ENCODE measurements around the gene TAB3.

The TAB3 gene

DNA sequence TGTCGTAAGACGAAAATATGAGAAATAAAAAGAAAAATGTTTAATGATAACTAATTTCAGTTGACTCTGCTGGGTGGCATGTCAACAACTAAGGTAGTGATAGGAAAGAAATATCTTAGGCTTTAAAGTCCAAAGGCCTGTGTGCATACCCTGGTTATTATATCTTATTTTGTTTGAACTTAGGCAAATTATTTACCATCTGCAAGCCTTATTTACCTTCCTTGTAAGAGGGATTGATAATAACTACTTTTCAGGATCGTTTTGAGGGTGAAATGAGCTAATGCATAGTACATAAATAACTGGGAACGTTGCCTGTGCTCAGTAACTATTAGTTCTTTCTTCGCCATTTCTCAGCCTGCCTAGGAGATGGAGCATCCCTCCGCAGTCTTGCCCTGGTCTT, 41.6 kb upstream of the TAB3 start:
- Histone ChIP-seq H3K4me3 (ENCODE audit: severe bottlenecking) (no peak overlapping the region), H3K36me3 (ENCODE audit: low read depth) (no peaks in the 10 kb centered on the region), H3K27me3 (ENCODE audit: insufficient read depth, poor library complexity, severe bottlenecking) (no peaks in the 10 kb centered on the region), H3K4me1 (ENCODE audit: insufficient read depth, poor library complexity, severe bottlenecking) (no peaks in the 10 kb centered on the region), H3K27ac (ENCODE audit: poor library complexity, severe bottlenecking) (no peak overlapping the region), H3K9me3 (ENCODE audit: severe bottlenecking) (no peaks in the 10 kb centered on the region)
- DNase-seq (ENCODE audit: low spot score) (no peak), ATAC-seq (ENCODE audit: low read depth) (no peak)
- TF ChIP-seq CTCF (IDR thresholded peaks at IDR 0.05; ENCODE audit: poor library complexity, severe bottlenecking): no peak

- Histone ChIP-seq H3K4me3 (ENCODE audit: severe bottlenecking) (no peak overlapping the region), H3K36me3 (ENCODE audit: low read depth) (no peaks in the 10 kb centered on the region), H3K4me1 (ENCODE audit: insufficient read depth, poor library complexity, severe bottlenecking) (no peaks in the 10 kb centered on the region), H3K27ac (ENCODE audit: poor library complexity, severe bottlenecking) (no peak overlapping the region), H3K27me3 (ENCODE audit: insufficient read depth, poor library complexity, severe bottlenecking) (no peaks in the 10 kb centered on the region), H3K9me3 (ENCODE audit: severe bottlenecking) (no peaks in the 10 kb centered on the region)
- no peak for TF ChIP-seq CTCF (IDR thresholded peaks at IDR 0.05; ENCODE audit: poor library complexity, severe bottlenecking)
- ATAC-seq (ENCODE audit: low read depth) (no peak), DNase-seq (ENCODE audit: low spot score) (no peak)
These were observed 41.1 kb upstream of the TAB3 start for GRCh38 chrX:30930143-30930542.

GRCh38 chrX:30920271-30920670, 31.2 kb upstream of the TAB3 start:
- no peak for TF ChIP-seq CTCF (IDR thresholded peaks at IDR 0.05; ENCODE audit: poor library complexity, severe bottlenecking)
- Histone ChIP-seq H3K4me3 (ENCODE audit: severe bottlenecking) (no peak overlapping the region), H3K9me3 (ENCODE audit: severe bottlenecking) (no peaks in the 10 kb centered on the region), H3K27ac (ENCODE audit: poor library complexity, severe bottlenecking) (no peak overlapping the region), H3K27me3 (ENCODE audit: insufficient read depth, poor library complexity, severe bottlenecking) (no peaks in the 10 kb centered on the region), H3K36me3 (ENCODE audit: low read depth) (no peaks in the 10 kb centered on the region), H3K4me1 (ENCODE audit: insufficient read depth, poor library complexity, severe bottlenecking) (no peaks in the 10 kb centered on the region)
- DNase-seq (ENCODE audit: low spot score) (no peak), ATAC-seq (ENCODE audit: low read depth) (no peak)

DNA sequence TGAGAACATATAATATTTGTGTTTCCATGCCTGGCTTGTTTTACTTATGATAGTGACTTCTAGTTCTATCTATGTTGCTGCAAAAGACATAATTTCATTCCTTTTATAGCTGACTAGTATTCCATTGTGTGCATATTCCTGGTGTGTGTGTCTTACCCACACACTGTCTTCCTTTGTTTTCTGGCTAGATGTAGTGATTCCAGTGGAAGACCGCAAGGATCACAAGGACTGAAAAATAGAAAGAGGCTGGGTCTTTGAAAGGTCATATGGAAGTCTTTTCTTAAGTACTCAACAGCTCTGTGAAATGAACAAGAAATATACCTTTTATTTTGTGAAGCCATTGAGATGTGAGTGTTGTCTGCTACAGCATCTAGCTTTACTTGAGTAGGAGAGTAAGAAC, 29.4 kb upstream of the TAB3 start:
- no peaks in the 10 kb centered on the region for H3K9me3 ChIP-seq (ENCODE audit: severe bottlenecking)
- H3K36me3 ChIP-seq (ENCODE audit: low read depth): no peaks in the 10 kb centered on the region

DNA sequence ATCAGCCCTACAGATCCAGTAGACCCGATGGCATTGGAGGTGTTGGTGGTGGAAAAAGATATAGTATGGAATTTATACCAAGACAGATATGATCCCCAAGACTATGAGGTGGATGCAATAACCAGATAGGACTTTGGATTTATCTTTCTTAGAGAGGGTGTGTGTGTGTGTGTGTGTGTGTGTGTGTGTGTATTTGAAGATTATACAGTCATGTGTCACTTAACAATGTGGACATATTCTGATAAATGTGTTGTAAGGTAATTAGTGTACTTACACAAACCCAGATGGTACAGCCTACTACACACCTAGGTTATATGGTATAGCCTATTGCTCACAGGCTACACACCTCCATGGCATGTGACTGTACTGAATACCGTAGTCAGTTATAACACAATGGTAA, 24.4 kb upstream of the TAB3 start:
- Histone ChIP-seq H3K36me3 (ENCODE audit: low read depth) (no peaks in the 10 kb centered on the region), H3K27ac (ENCODE audit: poor library complexity, severe bottlenecking) (no peak overlapping the region), H3K9me3 (ENCODE audit: severe bottlenecking) (no peaks in the 10 kb centered on the region), H3K4me1 (ENCODE audit: insufficient read depth, poor library complexity, severe bottlenecking) (no peaks in the 10 kb centered on the region), H3K27me3 (ENCODE audit: insufficient read depth, poor library complexity, severe bottlenecking) (no peaks in the 10 kb centered on the region), H3K4me3 (ENCODE audit: severe bottlenecking) (no peak overlapping the region)
- DNase-seq (ENCODE audit: low spot score) (no peak), ATAC-seq (ENCODE audit: low read depth) (no peak)
- no peak for TF ChIP-seq CTCF (IDR thresholded peaks at IDR 0.05; ENCODE audit: poor library complexity, severe bottlenecking)

More for the DNA sequence above, 29.4 kb upstream of the TAB3 start:
- no peaks in the 10 kb centered on the region for H3K4me1 ChIP-seq (ENCODE audit: insufficient read depth, poor library complexity, severe bottlenecking)
- no peak for DNase-seq (ENCODE audit: low spot score)
- ATAC-seq (ENCODE audit: low read depth): no peak
- TF ChIP-seq CTCF (IDR thresholded peaks at IDR 0.05; ENCODE audit: poor library complexity, severe bottlenecking): no peak
- H3K4me3 ChIP-seq (ENCODE audit: severe bottlenecking): no peak overlapping the region
- H3K27ac ChIP-seq (ENCODE audit: poor library complexity, severe bottlenecking): no peak overlapping the region
- H3K27me3 ChIP-seq (ENCODE audit: insufficient read depth, poor library complexity, severe bottlenecking): no peaks in the 10 kb centered on the region

All from RWPE2 (cell line).